Loucy (cell line): Measurements from ENCODE around the gene DGKB.

Experiments
- H2AFZ ChIP-seq: fragments of 200-600 bp; sonication (generic); 2 replicates; pipeline ENCODE4 v1.6.0; 2016; ENCODE audit warnings: antibody characterized with exemption, mild to moderate bottlenecking, low read length, moderate library complexity
- H3F3A ChIP-seq: fragments of 200-600 bp; 2 replicates; pipeline ENCODE4 v1.6.0; 2016; ENCODE audit warnings: antibody characterized with exemption, low read depth, mild to moderate bottlenecking
- H3K27me3 ChIP-seq: fragments of 200-600 bp; sonication (generic); 2 replicates; pipeline ENCODE4 v1.6.1; 2014; ENCODE audit warnings: low read length, mild to moderate bottlenecking; ENCODE audit not compliant: insufficient read depth, poor library complexity, severe bottlenecking
- H3K36me3 ChIP-seq: fragments of 200-600 bp; sonication (generic); 2 replicates; pipeline ENCODE4 v1.6.1; 2016; ENCODE audit warnings: low read length; ENCODE audit not compliant: insufficient read depth
- H3K4me1 ChIP-seq: fragments of 200-600 bp; sonication (generic); 2 replicates; pipeline ENCODE4 v1.5.1; 2014; ENCODE audit warnings: low read length, mild to moderate bottlenecking; ENCODE audit not compliant: insufficient read depth, poor library complexity, severe bottlenecking
- H3K4me2 ChIP-seq: fragments of 200-600 bp; sonication (generic); 2 replicates; pipeline ENCODE4 v1.6.0; 2014; ENCODE audit warnings: antibody characterized with exemption, low read length, low read depth, mild to moderate bottlenecking; ENCODE audit not compliant: poor library complexity, severe bottlenecking
- H3K4me3 ChIP-seq: fragments of 200-600 bp; sonication (generic); 2 replicates; pipeline ENCODE4 v1.5.1; 2014; ENCODE audit warnings: low read length, mild to moderate bottlenecking, mixed read lengths; ENCODE audit not compliant: poor library complexity, severe bottlenecking
- H3K79me2 ChIP-seq: fragments of 200-600 bp; sonication (generic); 2 replicates; pipeline ENCODE4 v1.6.1; 2014; ENCODE audit warnings: low read length; ENCODE audit not compliant: insufficient read depth
- H3K9ac ChIP-seq: fragments of 200-600 bp; sonication (generic); 2 replicates; pipeline ENCODE4 v1.6.0; 2014; ENCODE audit warnings: mild to moderate bottlenecking, low read depth, low read length, moderate library complexity; ENCODE audit not compliant: poor library complexity, severe bottlenecking
- H3K9me2 ChIP-seq: fragments of 200-600 bp; sonication (generic); replicated peaks from 2 replicates; pipeline ENCODE4 v1.6.1; 2016; ENCODE audit warnings: low read depth, low read length, mixed read lengths
- H3K9me3 ChIP-seq: fragments of 200-600 bp; sonication (generic); 2 replicates; pipeline ENCODE4 v1.6.1; 2014; ENCODE audit warnings: mild to moderate bottlenecking, antibody characterized with exemption, low read length, low read depth; ENCODE audit not compliant: insufficient read depth
- H4K20me1 ChIP-seq: fragments of 200-600 bp; sonication (generic); 2 replicates; pipeline ENCODE4 v1.6.0; 2014; ENCODE audit warnings: antibody characterized with exemption, low read length, mild to moderate bottlenecking; ENCODE audit not compliant: insufficient read depth, poor library complexity, severe bottlenecking
- EZH2phosphoT487 ChIP-seq: fragments of 200-600 bp; IDR thresholded peaks from 2 replicates; pipeline ENCODE4 v1.6.1; 2018; ENCODE audit warnings: antibody characterized with exemption, mild to moderate bottlenecking, moderate library complexity, borderline replicate concordance
- TF ChIP-seq, protein P1 (sequence below): fragments of 200-600 bp; sonication (generic); conservative IDR thresholded peaks from 2 replicates; pipeline ENCODE4 v1.5.1; 2014; ENCODE audit warnings: mild to moderate bottlenecking, antibody characterized with exemption, low read length

DGKB gene

DNA sequence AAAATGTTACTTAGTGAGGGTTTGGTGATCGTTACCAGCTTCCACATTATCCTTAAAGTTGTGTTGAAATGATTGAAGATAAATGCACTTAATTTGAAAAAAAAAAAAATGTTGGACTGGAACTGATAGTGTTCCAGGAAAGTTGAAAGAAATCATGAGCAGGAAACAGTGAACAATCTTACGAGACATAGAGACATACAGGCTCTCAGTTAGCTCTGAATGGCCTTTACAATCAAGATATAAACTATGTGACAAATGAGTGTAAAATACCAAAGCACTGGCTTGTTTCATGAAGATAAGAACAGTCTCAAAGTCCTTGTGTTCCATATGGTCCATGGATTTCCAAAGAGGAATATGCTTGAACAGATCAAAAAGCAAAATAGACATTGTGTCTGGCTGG is 483.0 kb downstream of the DGKB start:
- Histone ChIP-seq H2AFZ (no peak overlapping the region), H3K9me2 (no peaks in the 10 kb centered on the region), H3K4me2 (no peak overlapping the region), H3K4me3 (no peak overlapping the region), H3K9ac (no peak overlapping the region), H3F3A (no peaks in the 10 kb centered on the region), H4K20me1 (no peaks in the 10 kb centered on the region), H3K4me1 (no peaks in the 10 kb centered on the region), H3K9me3 (no peaks in the 10 kb centered on the region), H3K36me3 (no peaks in the 10 kb centered on the region), H3K27me3 (no peaks in the 10 kb centered on the region), H3K79me2 (no peaks in the 10 kb centered on the region)
- TF ChIP-seq, protein P1, sequence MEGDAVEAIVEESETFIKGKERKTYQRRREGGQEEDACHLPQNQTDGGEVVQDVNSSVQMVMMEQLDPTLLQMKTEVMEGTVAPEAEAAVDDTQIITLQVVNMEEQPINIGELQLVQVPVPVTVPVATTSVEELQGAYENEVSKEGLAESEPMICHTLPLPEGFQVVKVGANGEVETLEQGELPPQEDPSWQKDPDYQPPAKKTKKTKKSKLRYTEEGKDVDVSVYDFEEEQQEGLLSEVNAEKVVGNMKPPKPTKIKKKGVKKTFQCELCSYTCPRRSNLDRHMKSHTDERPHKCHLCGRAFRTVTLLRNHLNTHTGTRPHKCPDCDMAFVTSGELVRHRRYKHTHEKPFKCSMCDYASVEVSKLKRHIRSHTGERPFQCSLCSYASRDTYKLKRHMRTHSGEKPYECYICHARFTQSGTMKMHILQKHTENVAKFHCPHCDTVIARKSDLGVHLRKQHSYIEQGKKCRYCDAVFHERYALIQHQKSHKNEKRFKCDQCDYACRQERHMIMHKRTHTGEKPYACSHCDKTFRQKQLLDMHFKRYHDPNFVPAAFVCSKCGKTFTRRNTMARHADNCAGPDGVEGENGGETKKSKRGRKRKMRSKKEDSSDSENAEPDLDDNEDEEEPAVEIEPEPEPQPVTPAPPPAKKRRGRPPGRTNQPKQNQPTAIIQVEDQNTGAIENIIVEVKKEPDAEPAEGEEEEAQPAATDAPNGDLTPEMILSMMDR = no peak
- TF ChIP-seq EZH2phosphoT487 = no peak

DNA sequence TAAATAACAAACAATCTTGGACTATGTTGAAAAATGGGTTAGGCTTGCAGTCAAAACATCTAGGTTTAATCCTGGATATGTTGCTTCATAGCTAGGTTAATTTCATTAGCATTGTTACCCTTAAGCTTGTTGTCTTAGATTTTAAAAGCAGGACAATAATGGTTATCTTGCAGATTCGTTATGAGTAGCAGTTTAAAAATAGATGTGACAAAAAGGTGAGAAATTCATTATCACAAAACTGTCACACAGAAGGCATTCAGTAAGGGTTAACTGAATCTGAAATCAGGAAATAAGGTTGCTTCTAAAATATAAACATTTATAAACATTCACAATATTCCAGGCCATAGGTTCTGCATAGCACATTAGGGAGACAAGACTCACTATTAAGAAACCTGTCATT is 483.9 kb downstream of the DGKB start:
- H3K4me2 ChIP-seq = no peak overlapping the region
- H3K36me3 ChIP-seq = no peaks in the 10 kb centered on the region
- H4K20me1 ChIP-seq = no peaks in the 10 kb centered on the region
- TF ChIP-seq, protein P1 = no peak
- TF ChIP-seq EZH2phosphoT487 = no peak
- H3K27me3 ChIP-seq = no peaks in the 10 kb centered on the region
- no peaks in the 10 kb centered on the region for H3K79me2 ChIP-seq
- H3K9me3 ChIP-seq = no peaks in the 10 kb centered on the region
- no peaks in the 10 kb centered on the region for H3K9me2 ChIP-seq
- H3K4me1 ChIP-seq = no peaks in the 10 kb centered on the region
- no peak overlapping the region for H3K9ac ChIP-seq
- no peak overlapping the region for H3K4me3 ChIP-seq
- no peaks in the 10 kb centered on the region for H3F3A ChIP-seq
- H2AFZ ChIP-seq = no peak overlapping the region

DNA sequence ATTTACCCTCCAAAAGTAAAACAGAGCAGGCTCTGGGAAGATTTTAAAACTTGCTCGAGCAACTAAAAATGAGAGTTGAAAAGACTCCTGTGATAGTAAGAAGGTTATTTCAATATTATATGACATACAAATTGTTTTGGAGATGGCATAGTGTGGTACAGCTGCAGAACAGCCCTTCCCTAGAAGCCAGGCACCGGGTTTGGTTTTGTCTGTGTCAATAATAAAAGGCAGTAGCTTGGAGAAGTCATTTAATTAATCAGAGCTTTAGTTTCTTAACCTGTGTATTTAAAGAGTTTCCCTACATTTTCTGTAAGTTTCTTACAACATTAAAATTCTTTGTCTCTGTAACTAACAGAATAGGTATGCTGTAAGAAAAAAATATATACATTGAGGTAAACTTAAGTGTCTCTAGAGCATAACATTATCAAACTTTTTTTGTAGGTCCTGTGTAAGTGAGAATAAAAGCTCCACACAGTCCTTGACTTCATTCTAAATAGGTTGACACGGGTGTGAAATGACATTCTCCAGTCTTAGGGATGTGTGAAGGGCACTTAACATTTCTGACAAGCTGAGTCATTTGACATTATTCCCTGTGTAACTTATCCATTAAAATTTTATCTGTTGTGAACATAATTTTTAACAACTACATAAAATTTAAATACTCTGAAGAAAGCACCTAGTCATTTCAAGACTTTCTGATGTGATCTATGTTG is 488.1 kb downstream of the DGKB start:
- no peaks in the 10 kb centered on the region for H3K9me2 ChIP-seq
- H3K4me3 ChIP-seq = no peak overlapping the region
- H3K4me2 ChIP-seq = no peak overlapping the region
- no peak overlapping the region for H2AFZ ChIP-seq
- no peaks in the 10 kb centered on the region for H3K9me3 ChIP-seq
- no peaks in the 10 kb centered on the region for H3K36me3 ChIP-seq
- H3K79me2 ChIP-seq = no peaks in the 10 kb centered on the region
- no peaks in the 10 kb centered on the region for H4K20me1 ChIP-seq
- H3F3A ChIP-seq = no peaks in the 10 kb centered on the region
- H3K27me3 ChIP-seq = no peaks in the 10 kb centered on the region
- no peak for TF ChIP-seq EZH2phosphoT487
- TF ChIP-seq, protein P1 = no peak
- H3K4me1 ChIP-seq = no peaks in the 10 kb centered on the region
- H3K9ac ChIP-seq = no peak overlapping the region
